NT2/D1 (cell line): ENCODE measurements around the gene METTL26.

ENCODE experiments used
- SUZ12 ChIP-seq: IDR thresholded peaks from 2 replicates; pipeline ENCODE4 v1.6.1; 2011; ENCODE audit not compliant: insufficient read length, insufficient read depth; ENCODE audit errors: extremely low read depth
- YY1 ChIP-seq: IDR thresholded peaks from 2 replicates; pipeline ENCODE4 v1.6.1; 2011; ENCODE audit not compliant: insufficient read length, insufficient read depth
- ZNF274 ChIP-seq: IDR thresholded peaks from 2 replicates; pipeline ENCODE4 v1.6.1; 2011; ENCODE audit warnings: mild to moderate bottlenecking, low read depth, low read length

- TF ChIP-seq SUZ12, result no peak
- no peak for TF ChIP-seq ZNF274
- no peak for TF ChIP-seq YY1
Measured at GRCh38 chr16:590188-590814, 45.8 kb downstream of the METTL26 start.
